Measurements from ENCODE around the gene ALKBH6.

Gene ALKBH6

GRCh38 chr19:35978271-35978670, 35.7 kb downstream of the ALKBH6 start:
- no peak for TF ChIP-seq SIN3A (IDR thresholded peaks at IDR 0.05; ENCODE audit: borderline replicate concordance, insufficient read depth, low read length)
- TF ChIP-seq TAF1 (IDR thresholded peaks at IDR 0.05; ENCODE audit: borderline replicate concordance, insufficient read depth, low read length): no peak
- no peak for TF ChIP-seq FOXP2 (optimal IDR thresholded peaks at IDR 0.05; ENCODE audit: borderline replicate concordance, extremely low read depth, extremely low read length, insufficient read depth)
- TF ChIP-seq POLR2AphosphoS5 (IDR thresholded peaks at IDR 0.05; ENCODE audit: low read depth, low read length): no peak
- TF ChIP-seq REST (IDR thresholded peaks at IDR 0.05; ENCODE audit: insufficient read depth in 1 of 2, low read depth in 2 of 2, low read length in 2 of 2): no peak

DNA sequence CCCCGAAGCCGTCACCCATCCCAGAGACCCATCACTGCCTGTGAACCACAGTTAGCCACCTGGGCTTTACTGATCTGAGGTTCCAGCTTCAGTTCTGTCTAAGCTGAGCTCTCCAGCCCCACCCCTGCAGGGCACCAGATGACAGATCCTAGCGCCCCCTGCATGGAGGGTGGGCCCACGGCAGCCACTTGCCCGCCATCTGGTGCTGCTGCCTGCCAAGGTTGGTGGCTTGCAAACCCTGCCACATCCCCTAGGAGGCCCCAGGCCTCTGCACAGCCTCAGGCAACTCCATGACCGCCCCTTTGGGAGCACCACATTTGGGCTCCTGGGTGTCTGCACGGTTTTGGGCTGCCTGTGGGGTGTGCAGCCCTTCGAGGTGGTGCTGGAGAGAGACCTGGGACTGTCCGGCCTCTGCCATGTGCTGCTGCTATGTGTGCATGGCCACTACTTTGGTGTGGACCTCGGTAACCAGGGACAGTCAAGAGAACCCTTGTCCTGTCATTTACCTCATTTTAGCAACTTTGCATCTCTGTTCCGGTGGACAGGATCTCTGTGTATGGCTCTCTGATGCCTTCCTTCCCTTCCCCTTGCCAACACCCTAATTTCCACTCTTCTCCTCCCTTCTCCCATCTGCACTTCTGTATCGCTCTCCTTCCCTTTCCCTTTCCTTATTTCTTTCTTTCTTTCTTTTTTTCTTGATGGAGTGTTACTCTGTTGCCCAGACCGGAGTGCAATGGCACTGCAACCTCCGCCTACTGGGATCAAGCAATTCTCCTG, 36.4 kb downstream of the ALKBH6 start:
- TF ChIP-seq FOXP2 (optimal IDR thresholded peaks at IDR 0.05; ENCODE audit: borderline replicate concordance, extremely low read depth, extremely low read length, insufficient read depth) (no peak), SIN3A (IDR thresholded peaks at IDR 0.05; ENCODE audit: borderline replicate concordance, insufficient read depth, low read length) (no peak), TAF1 (IDR thresholded peaks at IDR 0.05; ENCODE audit: borderline replicate concordance, insufficient read depth, low read length) (no peak), POLR2AphosphoS5 (IDR thresholded peaks at IDR 0.05; ENCODE audit: low read depth, low read length) (no peak), REST (IDR thresholded peaks at IDR 0.05; ENCODE audit: insufficient read depth in 1 of 2, low read depth in 2 of 2, low read length in 2 of 2) (no peak)

GRCh38 chr19:35975608-35976214, 38.3 kb downstream of the ALKBH6 start:
- TF ChIP-seq TAF1 (IDR thresholded peaks at IDR 0.05; ENCODE audit: borderline replicate concordance, insufficient read depth, low read length): no peak
- peak; percentile 94 to 99 for TF ChIP-seq REST (IDR thresholded peaks at IDR 0.05; ENCODE audit: insufficient read depth in 1 of 2, low read depth in 2 of 2, low read length in 2 of 2)
- TF ChIP-seq POLR2AphosphoS5 (IDR thresholded peaks at IDR 0.05; ENCODE audit: low read depth, low read length): no peak
- TF ChIP-seq SIN3A (IDR thresholded peaks at IDR 0.05; ENCODE audit: borderline replicate concordance, insufficient read depth, low read length): no peak
- TF ChIP-seq FOXP2 (optimal IDR thresholded peaks at IDR 0.05; ENCODE audit: borderline replicate concordance, extremely low read depth, extremely low read length, insufficient read depth): no peak

GRCh38 chr19:35973487-35973886, 40.5 kb downstream of the ALKBH6 start:
- TF ChIP-seq POLR2AphosphoS5 (IDR thresholded peaks at IDR 0.05; ENCODE audit: low read depth, low read length): no peak
- TF ChIP-seq SIN3A (IDR thresholded peaks at IDR 0.05; ENCODE audit: borderline replicate concordance, insufficient read depth, low read length): no peak
- peak; percentile 35 to 84; a peak in 2 of 4 replicates for TF ChIP-seq REST (IDR thresholded peaks at IDR 0.05; ENCODE audit: insufficient read depth in 1 of 2, low read depth in 2 of 2, low read length in 2 of 2)
- no peak for TF ChIP-seq TAF1 (IDR thresholded peaks at IDR 0.05; ENCODE audit: borderline replicate concordance, insufficient read depth, low read length)
- TF ChIP-seq FOXP2 (optimal IDR thresholded peaks at IDR 0.05; ENCODE audit: borderline replicate concordance, extremely low read depth, extremely low read length, insufficient read depth): no peak
